Measurements from ENCODE around the gene MED29.

The MED29 gene

GRCh38 chr19:39362682-39363657 lies 28.2 kb upstream of the MED29 start:
- Histone ChIP-seq H3K4me3 (ENCODE audit: low read depth in 1 of 2, low read length in 1 of 2) (no peak overlapping the region), H3K4me1 (ENCODE audit: control insufficient read depth in 1 of 2, insufficient read depth in 1 of 2, low read depth in 1 of 2, low read length in 1 of 2) (no peaks in the 10 kb centered on the region), H3K27me3 (no peaks in the 10 kb centered on the region), H3K36me3 (peaks cover 85% of the 10 kb centered on the region), H3K9me3 (no peaks in the 10 kb centered on the region), H3K27ac (no peak overlapping the region)
- TF ChIP-seq, protein P1, sequence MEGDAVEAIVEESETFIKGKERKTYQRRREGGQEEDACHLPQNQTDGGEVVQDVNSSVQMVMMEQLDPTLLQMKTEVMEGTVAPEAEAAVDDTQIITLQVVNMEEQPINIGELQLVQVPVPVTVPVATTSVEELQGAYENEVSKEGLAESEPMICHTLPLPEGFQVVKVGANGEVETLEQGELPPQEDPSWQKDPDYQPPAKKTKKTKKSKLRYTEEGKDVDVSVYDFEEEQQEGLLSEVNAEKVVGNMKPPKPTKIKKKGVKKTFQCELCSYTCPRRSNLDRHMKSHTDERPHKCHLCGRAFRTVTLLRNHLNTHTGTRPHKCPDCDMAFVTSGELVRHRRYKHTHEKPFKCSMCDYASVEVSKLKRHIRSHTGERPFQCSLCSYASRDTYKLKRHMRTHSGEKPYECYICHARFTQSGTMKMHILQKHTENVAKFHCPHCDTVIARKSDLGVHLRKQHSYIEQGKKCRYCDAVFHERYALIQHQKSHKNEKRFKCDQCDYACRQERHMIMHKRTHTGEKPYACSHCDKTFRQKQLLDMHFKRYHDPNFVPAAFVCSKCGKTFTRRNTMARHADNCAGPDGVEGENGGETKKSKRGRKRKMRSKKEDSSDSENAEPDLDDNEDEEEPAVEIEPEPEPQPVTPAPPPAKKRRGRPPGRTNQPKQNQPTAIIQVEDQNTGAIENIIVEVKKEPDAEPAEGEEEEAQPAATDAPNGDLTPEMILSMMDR (IDR thresholded peaks at IDR 0.05), result no peak

GRCh38 chr19:39363901-39364457 lies 27.2 kb upstream of the MED29 start:
- H3K27me3 ChIP-seq, result no peaks in the 10 kb centered on the region
- H3K36me3 ChIP-seq, result peaks cover 85% of the 10 kb centered on the region
- no peak overlapping the region for H3K27ac ChIP-seq
- TF ChIP-seq, protein P1 (IDR thresholded peaks at IDR 0.05), result no peak
- H3K4me3 ChIP-seq (ENCODE audit: low read depth in 1 of 2, low read length in 1 of 2), result no peak overlapping the region
- H3K4me1 ChIP-seq (ENCODE audit: control insufficient read depth in 1 of 2, insufficient read depth in 1 of 2, low read depth in 1 of 2, low read length in 1 of 2), result no peaks in the 10 kb centered on the region
- no peaks in the 10 kb centered on the region for H3K9me3 ChIP-seq

DNA sequence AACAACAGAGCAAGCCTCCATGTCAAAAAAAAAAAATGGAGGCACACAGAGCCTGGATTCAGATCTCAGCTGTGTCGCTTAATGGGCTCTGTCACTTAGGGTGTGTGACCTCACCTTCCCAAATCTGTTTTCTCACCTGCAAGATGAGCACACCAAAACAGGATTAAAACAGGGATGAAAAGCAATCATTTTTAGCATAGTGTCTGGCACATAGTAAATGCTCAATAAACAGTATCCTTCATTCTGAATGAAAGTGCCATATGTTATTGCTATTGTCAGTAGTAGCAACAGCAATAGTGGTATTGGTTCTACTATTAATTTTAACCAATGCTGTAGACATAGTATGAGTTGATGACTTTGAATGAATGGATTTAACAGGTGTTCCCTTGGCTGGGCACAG lies 25.6 kb upstream of the MED29 start:
- H3K27ac ChIP-seq, result no peak overlapping the region
- TF ChIP-seq, protein P1 (IDR thresholded peaks at IDR 0.05), result no peak
- H3K4me1 ChIP-seq (ENCODE audit: control insufficient read depth in 1 of 2, insufficient read depth in 1 of 2, low read depth in 1 of 2, low read length in 1 of 2), result no peaks in the 10 kb centered on the region
- H3K9me3 ChIP-seq, result no peaks in the 10 kb centered on the region
- no peak overlapping the region for H3K4me3 ChIP-seq (ENCODE audit: low read depth in 1 of 2, low read length in 1 of 2)
- H3K27me3 ChIP-seq, result no peaks in the 10 kb centered on the region
- peaks cover 85% of the 10 kb centered on the region for H3K36me3 ChIP-seq

DNA sequence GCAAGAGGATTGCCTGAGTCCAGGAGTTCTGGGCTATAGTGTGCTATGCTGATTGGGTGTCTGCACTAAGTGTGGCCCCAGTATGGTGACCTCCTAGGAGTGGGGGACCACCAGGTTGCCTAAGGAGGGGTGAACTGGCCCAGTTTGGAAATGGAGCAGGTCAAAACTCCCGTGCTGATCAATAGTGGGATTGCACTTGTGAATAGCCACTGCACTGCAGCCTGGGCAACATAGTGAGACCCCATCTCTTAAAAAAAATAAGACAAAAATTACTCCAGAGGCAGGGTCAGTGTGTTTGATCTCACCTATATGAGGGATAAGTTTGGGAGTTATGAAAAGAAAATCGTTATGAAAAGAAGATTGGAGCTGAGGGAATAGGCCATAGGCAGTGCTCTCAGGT lies 22.0 kb upstream of the MED29 start:
- Histone ChIP-seq H3K9me3 (no peaks in the 10 kb centered on the region), H3K27me3 (no peaks in the 10 kb centered on the region), H3K27ac (no peak overlapping the region), H3K4me3 (ENCODE audit: low read depth in 1 of 2, low read length in 1 of 2) (no peak overlapping the region), H3K36me3 (peaks cover 85% of the 10 kb centered on the region), H3K4me1 (ENCODE audit: control insufficient read depth in 1 of 2, insufficient read depth in 1 of 2, low read depth in 1 of 2, low read length in 1 of 2) (no peaks in the 10 kb centered on the region)
- TF ChIP-seq, protein P1 (IDR thresholded peaks at IDR 0.05), result no peak

- H3K36me3 ChIP-seq, result peaks cover 91% of the 10 kb centered on the region
Measured at GRCh38 chr19:39370735-39371134, 20.4 kb upstream of the MED29 start.

More at GRCh38 chr19:39370735-39371134, 20.4 kb upstream of the MED29 start:
- no peak overlapping the region for H3K4me3 ChIP-seq (ENCODE audit: low read depth in 1 of 2, low read length in 1 of 2)
- TF ChIP-seq, protein P1 (IDR thresholded peaks at IDR 0.05), result no peak
- H3K27ac ChIP-seq, result no peak overlapping the region
- no peaks in the 10 kb centered on the region for H3K9me3 ChIP-seq
- H3K4me1 ChIP-seq (ENCODE audit: control insufficient read depth in 1 of 2, insufficient read depth in 1 of 2, low read depth in 1 of 2, low read length in 1 of 2), result no peaks in the 10 kb centered on the region
- no peaks in the 10 kb centered on the region for H3K27me3 ChIP-seq

Measured in neutrophil (primary cell).